GM23338 (cell line): ENCODE results near the gene BMX. TPM values are rescaled to one million over a fixed set of nuclear protein-coding genes. Genes with fewer than 3 reads are reported as not detected.

ENCODE experiments used
- CREB1 ChIP-seq: fragments of 250-450 bp; sonication (Bioruptor Pico); IDR thresholded peaks from 2 replicates; pipeline ENCODE4 v1.5.0; 2020; ENCODE audit warnings: low read depth, mild to moderate bottlenecking, moderate library complexity
- ZNF331 ChIP-seq: fragments of 250-450 bp; sonication (Bioruptor Pico); IDR thresholded peaks from 2 replicates; pipeline ENCODE4 v1.5.0; 2020; ENCODE audit warnings: low read depth, mild to moderate bottlenecking, moderate library complexity
- polyA plus RNA-seq: library from polyadenylated mRNA; unstranded; fragments of >200 nt; fragmentation: Nextera tagmentation; extraction: Ambion mirVana; gene quantifications from 2 replicates; pipeline ENCODE4 v1.2.1, GENCODE V29; 2016
- total RNA-seq: library from RNA; depleted of rRNA; stranded (reverse); fragments of >200 nt; shearing (Covaris generic); gene quantifications from 2 replicates; pipeline ENCODE4 v1.2.3, GENCODE V29; 2014; rRNA removed

Gene BMX
- total and polyA plus RNA-seq, 2 experiments from 2014 or later, result not detected

DNA sequence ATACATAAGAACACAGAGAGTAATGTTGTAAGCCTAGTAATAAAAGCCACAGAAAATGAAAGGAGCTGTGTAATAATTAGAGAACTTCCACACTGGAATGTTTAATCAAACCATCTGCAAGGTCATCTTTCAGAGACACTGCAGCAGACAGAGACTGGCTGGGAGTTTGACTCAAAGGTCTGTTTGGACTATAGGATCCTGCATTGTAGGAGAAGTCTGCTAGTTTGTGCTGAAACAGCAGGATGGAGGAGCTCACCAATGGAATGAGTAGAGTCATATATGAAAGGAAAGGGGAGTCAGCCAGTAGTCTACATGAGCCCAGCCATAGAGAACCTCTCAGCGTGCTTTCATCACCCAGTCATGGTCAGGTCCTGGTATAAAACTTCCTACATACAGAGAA lies 104.6 kb downstream of the BMX start (continued):
- TF ChIP-seq CREB1 (no peak), ZNF331 (no peak)

Other genes starting within 250 kb of the BMX start
- 0.42 and 2.1 TPM in 2 replicates for gene ASB9, start 230.7 kb upstream of the BMX start, total RNA-seq
- gene ASB9, start 230.7 kb upstream of the BMX start, polyA plus RNA-seq, result 0.37 TPM in 1 of 2 replicates, not detected in the other
- not detected in 2 replicates for gene ASB11, start 185.2 kb upstream of the BMX start, total RNA-seq
- not detected in 2 replicates for gene ASB11, start 185.2 kb upstream of the BMX start, polyA plus RNA-seq
- 9.9 and 12.1 TPM in 2 replicates for gene PIGA, start 165.3 kb upstream of the BMX start, total RNA-seq
- gene PIGA, start 165.3 kb upstream of the BMX start, polyA plus RNA-seq, result 3.1 and 3.5 TPM in 2 replicates
- gene VEGFD, start 116.4 kb upstream of the BMX start, total RNA-seq, result not detected in 2 replicates
- 0.13 TPM in 1 of 2 replicates, not detected in the other for gene VEGFD, start 116.4 kb upstream of the BMX start, polyA plus RNA-seq
- 13.1 and 21.0 TPM in 2 replicates for gene PIR, start 7.5 kb upstream of the BMX start, total RNA-seq
- gene PIR, start 7.5 kb upstream of the BMX start, polyA plus RNA-seq, result 22.6 and 25.2 TPM in 2 replicates
- gene ACE2, start 100.2 kb downstream of the BMX start, total RNA-seq, result 0.10 TPM in 1 of 2 replicates, not detected in the other
- gene ACE2, start 100.2 kb downstream of the BMX start, polyA plus RNA-seq, result not detected in 2 replicates
- gene CLTRN, start 164.0 kb downstream of the BMX start, total RNA-seq, result 1.7 TPM in 2 replicates
- 2.5 and 2.7 TPM in 2 replicates for gene CLTRN, start 164.0 kb downstream of the BMX start, polyA plus RNA-seq
- 4.8 and 8.0 TPM in 2 replicates for gene CA5B, start 237.5 kb downstream of the BMX start, total RNA-seq
- gene CA5B, start 237.5 kb downstream of the BMX start, polyA plus RNA-seq, result 6.1 and 7.3 TPM in 2 replicates